NCI-H446 (cell line): ENCODE data around the gene ULK1.

Experiments
- DNase-seq, 2 experiments: peaks; one replicate each; lab custom pipeline; 2025; lab: John Stamatoyannopoulos, UW

Gene ULK1

DNA sequence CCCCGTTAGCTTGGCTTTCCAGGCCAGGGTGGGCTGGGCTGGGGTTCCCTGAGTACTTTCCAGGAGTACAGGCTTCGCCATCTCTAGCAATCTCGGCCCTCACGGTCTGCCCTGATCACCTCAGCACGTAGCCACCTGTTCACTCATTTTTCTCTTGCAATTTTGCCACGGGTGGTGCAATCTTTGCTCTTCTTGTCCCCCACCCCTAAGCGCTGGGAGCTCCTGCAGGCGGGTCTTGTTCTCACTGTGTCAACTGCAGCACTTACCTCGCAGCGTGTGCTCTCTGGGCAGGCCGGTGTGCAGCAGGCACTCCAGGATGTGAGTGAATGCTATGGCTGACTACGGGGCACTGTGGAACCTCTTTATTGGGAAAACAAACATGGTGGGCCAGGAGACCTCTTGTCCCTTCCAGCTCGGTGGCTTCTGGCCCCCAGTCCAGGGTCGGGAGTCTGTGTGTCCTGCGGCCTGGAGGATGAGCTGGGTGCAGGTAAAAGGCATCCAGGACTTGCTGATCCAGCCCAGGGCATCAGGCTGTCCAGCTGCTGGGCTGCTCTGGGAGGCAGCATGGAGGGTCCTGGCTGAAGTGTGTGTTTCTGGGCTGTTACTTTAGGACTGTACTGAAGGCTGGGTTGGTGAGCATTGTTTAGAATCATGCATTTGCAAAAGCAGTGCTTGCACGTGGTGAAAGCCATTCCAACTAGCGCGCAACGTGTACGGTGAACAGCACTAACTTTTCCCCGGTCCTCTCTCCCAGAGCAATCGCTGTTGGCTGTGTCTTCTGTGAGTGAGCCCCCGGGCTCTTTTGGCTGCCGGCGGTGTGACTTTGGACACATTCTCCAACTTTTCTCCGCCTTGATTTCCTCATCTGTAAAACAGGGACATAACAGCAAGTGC, 1.5 kb upstream of the ULK1 start:
- DNase-seq = no peak

- no peak for DNase-seq
Measured at GRCh38 chr12:131893605-131894312, 663 bp upstream of the ULK1 start.

GRCh38 chr12:131894981-131895639, 688 bp downstream of the ULK1 start:
- DNase-seq = no peak

DNA sequence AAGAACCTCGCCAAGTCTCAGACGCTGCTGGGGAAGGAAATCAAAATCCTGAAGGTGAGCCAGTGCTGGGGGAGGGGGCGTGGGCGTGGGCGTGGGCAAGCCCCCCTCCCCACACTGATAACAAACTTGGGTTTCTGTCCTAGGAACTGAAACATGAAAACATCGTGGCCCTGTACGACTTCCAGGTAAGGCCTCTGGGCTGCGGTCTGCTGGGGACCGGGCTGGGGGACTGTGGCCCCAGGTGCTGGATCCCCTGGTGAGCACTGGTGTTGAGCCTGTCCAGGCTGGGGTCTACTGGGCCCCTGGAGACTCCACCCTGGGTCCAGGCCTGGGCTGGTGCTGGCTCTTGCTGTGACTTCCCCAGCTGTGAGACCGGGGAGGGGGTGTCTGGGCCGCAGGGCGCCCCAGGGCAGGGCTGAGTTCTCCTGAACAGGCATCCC, 1.2 kb downstream of the ULK1 start:
- no peak for DNase-seq

GRCh38 chr12:131896080-131896810, 1.8 kb downstream of the ULK1 start:
- DNase-seq = peak in 1 of 2 experiments; percentile 50

GRCh38 chr12:131896811-131897270, 2.4 kb downstream of the ULK1 start:
- DNase-seq = no peak

DNA sequence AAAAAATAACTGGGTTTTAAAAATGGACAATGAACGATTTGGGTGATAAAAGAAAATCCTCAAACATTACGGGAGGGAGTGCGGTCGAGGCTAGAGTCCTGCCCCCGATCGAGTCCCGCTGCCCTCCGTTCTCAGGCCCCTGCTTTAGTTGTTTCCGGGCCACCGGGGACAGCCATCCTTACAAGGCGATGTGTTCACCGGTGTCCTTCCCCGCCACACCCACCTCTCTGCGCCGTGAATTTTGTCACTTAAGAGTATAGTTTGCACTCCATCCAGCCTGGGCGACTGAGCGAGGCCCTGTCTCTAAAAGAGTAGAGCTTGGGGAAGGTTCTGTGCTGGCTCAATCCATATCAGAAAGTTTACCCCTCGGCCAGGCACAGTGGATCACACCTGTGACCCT, 2.9 kb downstream of the ULK1 start:
- no peak for DNase-seq

GRCh38 chr12:131897875-131898274, 3.5 kb downstream of the ULK1 start:
- DNase-seq = no peak

GRCh38 chr12:131900397-131900796, 6.0 kb downstream of the ULK1 start:
- no peak for DNase-seq

- no peak for DNase-seq
Measured at GRCh38 chr12:131901431-131902331, 7.3 kb downstream of the ULK1 start.

GRCh38 chr12:131902332-131903241, 8.2 kb downstream of the ULK1 start:
- no peak for DNase-seq

DNA sequence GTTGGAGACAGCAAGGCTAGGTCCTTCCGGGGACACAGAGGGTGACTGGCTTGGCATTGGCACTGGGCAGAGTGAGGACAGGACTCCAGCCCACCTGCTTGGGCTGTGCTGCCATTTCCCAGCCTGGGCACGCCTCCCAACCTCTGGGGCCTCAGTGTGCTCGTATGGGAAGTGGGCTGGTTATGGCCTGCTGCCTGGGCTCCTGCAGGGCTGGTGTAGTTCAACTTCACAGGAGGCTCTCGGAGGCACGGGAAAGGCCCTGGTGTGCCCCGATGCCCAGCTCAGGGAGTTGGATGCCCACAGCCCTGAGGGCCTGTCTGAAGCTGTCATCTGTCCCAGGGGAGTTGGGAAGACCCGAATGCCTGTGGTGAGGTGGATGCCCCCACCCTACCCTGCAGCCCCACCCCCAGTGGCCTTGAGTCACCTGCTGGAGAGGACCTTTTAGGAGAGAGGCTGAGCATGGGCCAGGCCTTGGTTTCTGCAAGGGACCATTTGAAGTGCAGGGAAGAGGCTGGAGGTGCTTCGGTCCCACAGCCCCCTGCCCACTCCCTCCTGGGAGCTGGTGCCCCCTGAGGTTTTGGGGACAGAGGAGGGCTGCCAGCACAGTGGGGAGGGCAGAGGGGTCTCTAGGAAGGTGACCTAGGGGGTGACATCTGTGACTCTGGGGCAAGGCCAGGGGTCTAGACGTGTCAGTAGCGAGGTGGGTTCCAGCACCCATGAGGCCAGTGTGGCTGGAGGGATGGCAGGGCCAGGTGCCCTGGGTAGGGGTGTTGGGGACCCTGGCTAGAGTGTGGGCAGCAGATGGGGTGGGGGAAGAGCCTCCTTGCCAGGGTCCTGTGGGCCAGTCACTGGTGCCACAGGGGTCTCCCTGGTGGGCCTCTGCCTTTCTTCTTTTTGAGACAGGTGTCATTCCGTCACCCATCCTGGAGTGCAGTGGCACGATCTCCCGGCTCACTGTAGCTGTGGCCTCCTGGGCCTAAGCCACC, 9.1 kb downstream of the ULK1 start:
- DNase-seq = no peak

GRCh38 chr12:131904346-131904745, 9.9 kb downstream of the ULK1 start:
- no peak for DNase-seq

DNA sequence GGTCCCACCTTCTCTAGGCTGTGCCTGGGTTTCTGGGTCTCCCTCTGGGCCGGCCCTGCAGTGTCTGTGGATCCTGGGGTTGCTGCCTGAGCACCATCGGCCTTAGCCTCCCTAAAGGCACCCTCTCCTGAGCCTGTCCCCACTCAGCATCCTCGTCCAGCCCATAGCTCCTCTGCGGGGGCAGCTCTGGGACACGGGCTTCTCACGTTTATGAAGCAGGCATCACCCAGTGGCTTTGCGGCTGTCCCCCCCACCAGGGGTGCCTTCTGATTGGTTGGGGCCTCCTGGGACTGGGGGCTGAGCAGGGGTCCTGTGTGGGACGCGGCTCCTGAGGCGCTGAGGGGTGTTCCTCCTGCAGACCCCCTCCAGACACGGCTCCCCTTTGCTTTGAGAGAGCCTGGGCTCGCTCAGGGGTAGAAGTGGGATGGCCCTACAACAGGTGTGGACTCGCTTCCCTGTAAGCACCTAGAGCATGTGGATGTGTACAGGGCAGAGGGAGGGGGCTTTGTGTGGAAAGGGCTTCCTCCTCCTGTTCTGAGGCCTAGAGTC, 10.7 kb downstream of the ULK1 start:
- no peak for DNase-seq

DNA sequence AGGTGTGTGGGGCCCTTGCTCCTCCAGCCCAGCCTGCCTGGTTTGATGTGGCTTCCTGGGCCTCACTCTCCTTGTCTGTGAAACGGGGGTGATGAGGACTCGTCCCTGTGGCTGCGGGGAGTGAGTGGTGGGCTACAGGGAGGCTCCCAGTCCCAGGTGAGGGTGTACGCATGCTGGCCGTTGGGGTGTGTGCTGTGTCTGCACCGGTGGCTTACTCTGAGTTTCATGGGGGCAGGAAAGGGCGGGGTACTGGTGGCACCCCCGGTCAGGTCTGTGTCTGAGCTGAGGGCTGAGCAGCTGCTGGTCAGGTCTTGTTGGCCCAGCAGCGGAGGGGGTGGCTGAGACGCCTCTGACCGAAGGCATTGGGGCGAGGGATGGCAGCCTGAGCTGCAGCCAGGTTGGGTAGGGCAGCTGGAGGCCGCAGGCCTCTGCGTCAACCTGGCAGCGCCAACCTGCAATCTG, 11.2 kb downstream of the ULK1 start:
- no peak for DNase-seq

GRCh38 chr12:131907379-131908091, 13.1 kb downstream of the ULK1 start:
- no peak for DNase-seq
